Activated B cell treated with CpG ODN at 0.5 μM for 24 hours (primary cell): ENCODE results near the gene PAPLN. TPM values are rescaled to one million over a fixed set of nuclear protein-coding genes. Genes with fewer than 3 reads are reported as not detected.

ENCODE experiments used
- ATAC-seq: fragments of 200-7000 bp; cut with Tn5 transposase; one replicate; pipeline ENCODE4 v1.10.0; 2021; ENCODE audit warnings: low read depth, mild to moderate bottlenecking, moderate library complexity
- CTCF ChIA-PET: fragments of 350-600 bp; sonication (Branson Sonifier 250); formaldehyde crosslinking; loops from one replicate; lab custom pipeline; 2021; ENCODE audit warnings: antibody characterized with exemption; lab: Charles Lee
- POLR2A ChIA-PET: fragments of 350-600 bp; sonication (Branson Sonifier 250); formaldehyde crosslinking; loops from one replicate; lab custom pipeline; 2021; ENCODE audit warnings: antibody characterized with exemption; lab: Charles Lee
- DNase-seq: peaks from one replicate; pipeline ENCODE4 v3.0.0; 2022
- H3K27ac Mint-ChIP-seq: one replicate; pipeline ENCODE4 v1.8.0; 2020; ENCODE audit warnings: mixed read lengths
- H3K27me3 Mint-ChIP-seq: one replicate; pipeline ENCODE4 v1.8.0; 2021; ENCODE audit warnings: mixed read lengths
- H3K36me3 Mint-ChIP-seq: one replicate; pipeline ENCODE4 v1.8.0; 2021; ENCODE audit warnings: low read depth, mixed read lengths
- H3K4me1 Mint-ChIP-seq: one replicate; pipeline ENCODE4 v1.8.0; 2021; ENCODE audit warnings: mixed read lengths
- H3K4me3 Mint-ChIP-seq: one replicate; pipeline ENCODE4 v1.8.0; 2020; ENCODE audit warnings: mild to moderate bottlenecking, mixed read lengths
- H3K9me3 Mint-ChIP-seq: one replicate; pipeline ENCODE4 v1.8.0; 2020; ENCODE audit warnings: mixed read lengths
- intact Hi-C: fragments of 100-400 bp; cut with micrococcal nuclease; formaldehyde crosslinking; loops from one replicate; pipeline ENCODE4 v1.15.1; 2024
- total RNA-seq: library from RNA; stranded (reverse); gene quantifications from 2 replicates; pipeline ENCODE4 v1.2.3, GENCODE V29; 2022
- TF ChIP-seq, protein P1 (sequence below): fragments of 200-600 bp; IDR thresholded peaks from one replicate; pipeline ENCODE4 v1.8.0; 2022; ENCODE audit warnings: antibody characterized with exemption, mild to moderate bottlenecking

PAPLN gene
- total RNA-seq, 1 donor from 2014 or later = 0.42 TPM

DNA sequence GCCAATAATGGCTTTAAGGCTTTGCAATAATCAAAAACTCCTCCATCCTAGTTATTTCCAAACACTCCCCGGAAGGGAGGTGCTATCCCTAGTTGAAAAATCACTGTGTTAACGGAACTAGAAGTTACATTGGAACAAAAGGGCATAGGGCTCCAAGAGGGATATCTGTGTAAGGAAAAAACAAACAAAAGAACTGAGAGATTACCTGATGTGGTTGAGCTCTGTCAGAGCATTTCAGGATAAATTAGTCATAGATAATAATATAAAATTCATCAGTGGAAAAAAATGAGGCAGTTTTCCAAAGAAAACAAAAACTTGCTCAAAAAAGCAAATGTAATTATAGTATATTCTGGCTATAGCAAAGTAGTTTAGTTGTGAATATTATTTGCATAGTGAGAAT, 27.4 kb upstream of the PAPLN start:
- Mint-ChIP-seq H3K4me3 (no peak overlapping the region), H3K27ac (no peak overlapping the region), H3K27me3 (no peaks in the 10 kb centered on the region), H3K36me3 (peaks cover 83% of the 10 kb centered on the region), H3K9me3 (no peaks in the 10 kb centered on the region), H3K4me1 (no peaks in the 10 kb centered on the region)
- TF ChIP-seq, protein P1, sequence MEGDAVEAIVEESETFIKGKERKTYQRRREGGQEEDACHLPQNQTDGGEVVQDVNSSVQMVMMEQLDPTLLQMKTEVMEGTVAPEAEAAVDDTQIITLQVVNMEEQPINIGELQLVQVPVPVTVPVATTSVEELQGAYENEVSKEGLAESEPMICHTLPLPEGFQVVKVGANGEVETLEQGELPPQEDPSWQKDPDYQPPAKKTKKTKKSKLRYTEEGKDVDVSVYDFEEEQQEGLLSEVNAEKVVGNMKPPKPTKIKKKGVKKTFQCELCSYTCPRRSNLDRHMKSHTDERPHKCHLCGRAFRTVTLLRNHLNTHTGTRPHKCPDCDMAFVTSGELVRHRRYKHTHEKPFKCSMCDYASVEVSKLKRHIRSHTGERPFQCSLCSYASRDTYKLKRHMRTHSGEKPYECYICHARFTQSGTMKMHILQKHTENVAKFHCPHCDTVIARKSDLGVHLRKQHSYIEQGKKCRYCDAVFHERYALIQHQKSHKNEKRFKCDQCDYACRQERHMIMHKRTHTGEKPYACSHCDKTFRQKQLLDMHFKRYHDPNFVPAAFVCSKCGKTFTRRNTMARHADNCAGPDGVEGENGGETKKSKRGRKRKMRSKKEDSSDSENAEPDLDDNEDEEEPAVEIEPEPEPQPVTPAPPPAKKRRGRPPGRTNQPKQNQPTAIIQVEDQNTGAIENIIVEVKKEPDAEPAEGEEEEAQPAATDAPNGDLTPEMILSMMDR = no peak
- ATAC-seq = no peak
- POLR2A ChIA-PET = no interaction called here
- DNase-seq = no peak
- CTCF ChIA-PET = no interaction called here
- intact Hi-C loops = no loop called here

DNA sequence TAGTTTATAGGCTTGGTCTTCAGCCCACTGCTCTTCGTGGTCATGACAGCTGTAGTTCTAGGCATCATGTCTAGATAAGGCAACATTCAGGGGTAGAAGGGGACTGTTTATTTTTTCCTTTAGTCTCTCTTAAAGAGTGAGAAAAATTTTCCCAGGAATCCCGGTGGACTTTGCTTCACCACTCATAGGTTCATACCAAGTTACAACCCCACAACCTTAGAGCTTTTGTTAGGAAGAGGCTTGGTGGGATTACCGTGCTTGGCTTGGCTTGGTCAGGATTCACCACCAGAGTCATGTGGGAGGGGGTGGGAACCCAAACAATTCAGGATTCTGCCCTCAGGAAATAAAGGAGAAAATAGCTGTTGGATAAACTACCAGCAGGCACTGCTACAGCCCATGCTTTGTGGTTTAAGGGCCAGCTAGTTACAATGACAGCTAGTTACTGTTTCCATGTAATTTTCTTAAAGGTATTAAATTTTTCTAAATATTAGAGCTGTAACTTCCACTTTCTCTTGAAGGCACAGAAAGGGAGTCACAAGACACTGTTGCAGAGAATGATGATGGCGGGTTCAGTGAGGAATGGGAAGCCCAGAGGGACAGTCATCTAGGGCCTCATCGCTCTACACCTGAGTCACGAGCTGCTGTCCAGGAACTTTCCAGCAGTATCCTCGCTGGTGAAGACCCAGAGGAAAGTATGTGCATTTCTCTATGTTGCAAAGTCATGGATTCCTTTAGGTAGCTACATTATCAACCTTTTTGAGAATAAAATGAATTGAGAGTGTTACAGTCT, 25.9 kb upstream of the PAPLN start:
- no peak for ATAC-seq
- ChIA-PET CTCF (interaction anchor here (1.2 to 1.6 kb wide), 2 partner anchors 84 to 260 kb away, joined by 3 to 4 read pairs; no protein-coding TSS in a partner anchor), POLR2A (no interaction called here)
- TF ChIP-seq, protein P1 = no peak
- DNase-seq = no peak
- Mint-ChIP-seq H3K4me3 (no peak overlapping the region), H3K36me3 (peaks cover 82% of the 10 kb centered on the region), H3K27me3 (no peaks in the 10 kb centered on the region), H3K9me3 (no peaks in the 10 kb centered on the region), H3K27ac (no peak overlapping the region), H3K4me1 (no peaks in the 10 kb centered on the region)
- intact Hi-C loops = no loop called here

DNA sequence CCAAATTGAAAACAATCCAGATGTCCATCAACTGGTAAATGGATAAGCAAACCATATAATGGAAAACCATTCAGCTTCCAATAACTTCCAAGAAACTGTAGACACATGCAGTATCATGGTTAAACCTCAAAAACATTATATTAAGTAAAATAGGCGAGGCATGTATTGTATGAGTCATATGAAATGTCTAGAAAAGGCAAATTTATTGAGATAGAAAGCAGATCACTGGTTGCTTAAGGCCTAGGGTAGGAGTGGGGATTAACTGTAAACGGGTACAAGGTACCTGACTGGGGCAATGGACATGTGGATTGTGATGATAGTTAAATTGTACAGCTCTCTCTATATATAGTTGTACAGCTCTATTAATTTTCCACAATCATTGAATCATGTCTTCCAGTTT, 21.3 kb upstream of the PAPLN start:
- no peaks in the 10 kb centered on the region for H3K27me3 Mint-ChIP-seq
- POLR2A ChIA-PET = interaction anchor here (0.6 kb wide), 1 partner anchor 172 kb away, joined by 7 read pairs; no protein-coding TSS in a partner anchor
- H3K36me3 Mint-ChIP-seq = peaks cover 77% of the 10 kb centered on the region
- TF ChIP-seq, protein P1 = no peak
- no peak for DNase-seq
- no peaks in the 10 kb centered on the region for H3K4me1 Mint-ChIP-seq
- no peak overlapping the region for H3K4me3 Mint-ChIP-seq
- ATAC-seq = no peak
- no peaks in the 10 kb centered on the region for H3K9me3 Mint-ChIP-seq
- no peak overlapping the region for H3K27ac Mint-ChIP-seq
- CTCF ChIA-PET = no interaction called here
- intact Hi-C loops = no loop called here

DNA sequence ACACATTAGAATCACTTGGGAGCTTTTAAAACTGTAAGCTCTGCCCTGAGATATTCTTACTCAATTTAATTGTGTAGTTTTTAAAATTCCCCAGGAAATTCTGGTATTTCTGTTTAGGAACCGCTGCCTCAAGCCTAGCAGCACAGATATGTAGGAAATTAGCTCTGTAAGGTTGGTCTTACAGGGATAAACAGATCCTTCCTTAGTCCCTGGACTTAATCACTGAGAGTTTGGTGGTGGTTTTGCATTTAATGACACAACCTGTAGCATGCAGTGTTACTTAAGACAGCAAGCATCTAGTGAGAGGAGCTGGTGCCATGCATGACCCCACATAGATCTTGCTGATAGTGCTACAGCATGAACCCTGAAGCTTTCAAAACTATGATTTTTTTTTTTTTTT, 19.9 kb upstream of the PAPLN start:
- POLR2A ChIA-PET = no interaction called here
- intact Hi-C loops = no loop called here
- DNase-seq = no peak
- Mint-ChIP-seq H3K4me1 (peaks cover 2% of the 10 kb centered on the region), H3K9me3 (no peaks in the 10 kb centered on the region), H3K27ac (no peak overlapping the region), H3K36me3 (peaks cover 83% of the 10 kb centered on the region), H3K4me3 (no peak overlapping the region), H3K27me3 (no peaks in the 10 kb centered on the region)
- no peak for ATAC-seq
- TF ChIP-seq, protein P1 = no peak
- CTCF ChIA-PET = interaction anchor here (0.6 kb wide), 1 partner anchor 78 kb away, joined by 5 read pairs; no protein-coding TSS in a partner anchor

DNA sequence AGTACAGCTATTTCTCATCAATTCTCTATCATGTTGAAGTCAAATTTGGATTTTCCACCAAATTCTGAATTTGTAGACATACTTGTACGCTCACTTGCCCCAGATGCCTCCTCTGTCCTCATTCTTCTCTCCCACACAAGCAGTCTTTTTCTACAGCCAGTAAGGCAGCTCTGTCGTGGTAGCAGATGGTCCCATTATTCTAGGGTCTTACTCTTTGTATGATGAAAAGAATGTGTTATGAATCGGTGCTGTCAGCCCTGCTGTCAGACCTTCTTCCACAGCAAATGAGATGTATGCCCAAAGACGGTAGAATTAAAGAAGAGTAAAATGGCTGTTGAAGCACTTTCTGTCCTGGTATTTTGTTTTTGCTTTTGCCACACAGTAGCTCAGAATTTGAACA, 17.2 kb upstream of the PAPLN start:
- DNase-seq (no peak), ATAC-seq (no peak)
- Mint-ChIP-seq H3K36me3 (peaks cover 78% of the 10 kb centered on the region), H3K9me3 (no peaks in the 10 kb centered on the region), H3K4me1 (peaks cover 12% of the 10 kb centered on the region), H3K4me3 (no peak overlapping the region), H3K27ac (no peak overlapping the region), H3K27me3 (no peaks in the 10 kb centered on the region)
- intact Hi-C loops = loop anchor here (5.0 kb wide), 1 partner anchor 52 kb away; no protein-coding TSS in a partner anchor
- ChIA-PET POLR2A (no interaction called here), CTCF (no interaction called here)
- TF ChIP-seq, protein P1 = no peak
